GM12875 (cell line): ENCODE data around the gene GORASP2.

Source experiments
- H3K4me3 ChIP-seq: one replicate; pipeline ENCODE4 v1.5.1; 2011; ENCODE audit warnings: low read depth, low read length, control low read depth
- TF ChIP-seq, protein P1 (sequence below): IDR thresholded peaks from 2 replicates; pipeline ENCODE4 v1.5.1; 2011; ENCODE audit warnings: low read depth, mild to moderate bottlenecking, control low read depth, inconsistent platforms, low read length, moderate library complexity, borderline replicate concordance; ENCODE audit not compliant: insufficient read depth

The GORASP2 gene

GRCh38 chr2:170928824-170929685, at the start of gene GORASP2:
GORASP2 (plus strand) TSS chr2:170929253; CDS start chr2:170929341, 88 bp downstream.
- H3K4me3 ChIP-seq, result peak within 1 kb of the TSS; percentile 82
- TF ChIP-seq, protein P1, sequence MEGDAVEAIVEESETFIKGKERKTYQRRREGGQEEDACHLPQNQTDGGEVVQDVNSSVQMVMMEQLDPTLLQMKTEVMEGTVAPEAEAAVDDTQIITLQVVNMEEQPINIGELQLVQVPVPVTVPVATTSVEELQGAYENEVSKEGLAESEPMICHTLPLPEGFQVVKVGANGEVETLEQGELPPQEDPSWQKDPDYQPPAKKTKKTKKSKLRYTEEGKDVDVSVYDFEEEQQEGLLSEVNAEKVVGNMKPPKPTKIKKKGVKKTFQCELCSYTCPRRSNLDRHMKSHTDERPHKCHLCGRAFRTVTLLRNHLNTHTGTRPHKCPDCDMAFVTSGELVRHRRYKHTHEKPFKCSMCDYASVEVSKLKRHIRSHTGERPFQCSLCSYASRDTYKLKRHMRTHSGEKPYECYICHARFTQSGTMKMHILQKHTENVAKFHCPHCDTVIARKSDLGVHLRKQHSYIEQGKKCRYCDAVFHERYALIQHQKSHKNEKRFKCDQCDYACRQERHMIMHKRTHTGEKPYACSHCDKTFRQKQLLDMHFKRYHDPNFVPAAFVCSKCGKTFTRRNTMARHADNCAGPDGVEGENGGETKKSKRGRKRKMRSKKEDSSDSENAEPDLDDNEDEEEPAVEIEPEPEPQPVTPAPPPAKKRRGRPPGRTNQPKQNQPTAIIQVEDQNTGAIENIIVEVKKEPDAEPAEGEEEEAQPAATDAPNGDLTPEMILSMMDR, result peak; percentile 91

GRCh38 chr2:170881840-170882239, 47.2 kb upstream of the GORASP2 start:
- TF ChIP-seq, protein P1, result no peak
- H3K4me3 ChIP-seq, result no peak overlapping the region

GRCh38 chr2:170882758-170883157, 46.3 kb upstream of the GORASP2 start:
- TF ChIP-seq, protein P1, result no peak
- H3K4me3 ChIP-seq, result no peak overlapping the region

- TF ChIP-seq, protein P1, result no peak
- no peak overlapping the region for H3K4me3 ChIP-seq
Measured at GRCh38 chr2:170883683-170884082, 45.4 kb upstream of the GORASP2 start.

DNA sequence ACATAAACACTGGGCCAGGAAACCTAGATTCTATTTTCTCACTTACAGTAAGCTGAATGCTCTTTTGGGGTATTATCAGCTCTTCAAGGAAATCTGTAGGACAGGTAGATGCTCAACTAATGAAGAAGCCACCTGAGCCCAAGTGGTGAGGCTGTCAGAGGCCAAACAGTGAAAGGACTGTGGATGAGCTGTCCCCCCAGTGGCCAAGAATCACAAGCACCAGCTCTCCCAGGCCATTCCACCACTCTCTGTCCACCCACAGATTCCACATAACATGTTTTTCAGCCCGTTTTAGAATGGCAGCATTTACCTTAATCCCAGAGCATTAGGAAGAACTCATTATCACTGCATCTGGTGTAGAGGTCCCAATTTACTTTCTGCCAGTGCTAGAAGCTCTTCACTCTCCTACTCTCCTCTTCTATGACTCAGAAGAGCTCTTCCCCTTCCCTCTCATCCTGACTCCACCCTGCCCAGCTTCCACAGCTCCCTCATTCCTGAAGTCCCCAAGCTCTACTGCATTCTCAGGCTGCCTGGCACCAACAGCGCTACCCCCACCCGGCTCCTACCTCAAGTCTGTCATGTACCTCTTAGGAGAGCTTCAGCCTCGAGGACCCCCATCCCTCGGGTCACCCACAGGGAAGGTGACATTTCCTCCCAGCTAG, 43.8 kb upstream of the GORASP2 start:
- no peak overlapping the region for H3K4me3 ChIP-seq
- TF ChIP-seq, protein P1, result no peak

GRCh38 chr2:170886386-170886785, 42.7 kb upstream of the GORASP2 start:
- TF ChIP-seq, protein P1, result no peak
- H3K4me3 ChIP-seq, result no peak overlapping the region
